22Rv1 (cell line): Measurements from ENCODE around the gene SCGN.

ENCODE experiments used
- H3K27ac ChIP-seq: fragments of 450-650 bp; 2 replicates; pipeline ENCODE4 v1.5.1; 2017
- CTCF ChIP-seq: fragments of 450-650 bp; IDR thresholded peaks from 2 replicates; pipeline ENCODE4 v1.5.1; 2017; ENCODE audit warnings: mild to moderate bottlenecking
- ZFX ChIP-seq: fragments of 450-650 bp; IDR thresholded peaks from 2 replicates; pipeline ENCODE4 v1.6.1; 2017; ENCODE audit warnings: antibody characterized with exemption, borderline replicate concordance

SCGN gene

GRCh38 chr6:25685251-25685650, 33.2 kb downstream of the SCGN start:
- TF ChIP-seq ZFX (no peak), CTCF (no peak)
- no peak overlapping the region for H3K27ac ChIP-seq

GRCh38 chr6:25685896-25686295, 33.9 kb downstream of the SCGN start:
- no peak overlapping the region for H3K27ac ChIP-seq
- TF ChIP-seq CTCF (no peak), ZFX (no peak)

GRCh38 chr6:25686856-25687255, 34.8 kb downstream of the SCGN start:
- no peak for TF ChIP-seq CTCF
- TF ChIP-seq ZFX = no peak
- no peak overlapping the region for H3K27ac ChIP-seq

GRCh38 chr6:25689966-25690365, 38.0 kb downstream of the SCGN start:
- H3K27ac ChIP-seq = no peak overlapping the region
- TF ChIP-seq CTCF (no peak), ZFX (no peak)

GRCh38 chr6:25691894-25692293, 39.9 kb downstream of the SCGN start:
- TF ChIP-seq CTCF (no peak), ZFX (no peak)
- no peak overlapping the region for H3K27ac ChIP-seq

- TF ChIP-seq CTCF = no peak
- no peak for TF ChIP-seq ZFX
- H3K27ac ChIP-seq = no peak overlapping the region
Observed at GRCh38 chr6:25692472-25692871, 40.5 kb downstream of the SCGN start.

GRCh38 chr6:25694366-25694765, 42.4 kb downstream of the SCGN start:
- no peak overlapping the region for H3K27ac ChIP-seq
- TF ChIP-seq CTCF (no peak), ZFX (no peak)
